K562 treated with DMSO at 1 percent for 12 hours (cell line): Measurements from ENCODE around the gene UNKL. TPM values are rescaled to one million over a fixed set of nuclear protein-coding genes. Genes with fewer than 3 reads are reported as not detected.

ENCODE experiments used
- total RNA-seq: library from RNA; unstranded; fragments of 300-600 nt; gene quantifications from 2 replicates; pipeline ENCODE4 v1.2.3, GENCODE V29; 2022; ENCODE audit not compliant: insufficient read depth

Gene UNKL
- 8.7 and 22.3 TPM in 2 replicates for total RNA-seq

GRCh38 chr16:1414532-1415260, at the start of gene UNKL:
TSS of gene UNKL (minus strand) at chr16:1414704. CDS start at chr16:1414691, 13 bp downstream.

GRCh38 chr16:1443980-1444729, 29.7 kb upstream of the UNKL start, which contains the start of gene CCDC154:
TSS of gene CCDC154 (minus strand) at chr16:1444556. CDS start at chr16:1444322, 234 bp downstream.

DNA sequence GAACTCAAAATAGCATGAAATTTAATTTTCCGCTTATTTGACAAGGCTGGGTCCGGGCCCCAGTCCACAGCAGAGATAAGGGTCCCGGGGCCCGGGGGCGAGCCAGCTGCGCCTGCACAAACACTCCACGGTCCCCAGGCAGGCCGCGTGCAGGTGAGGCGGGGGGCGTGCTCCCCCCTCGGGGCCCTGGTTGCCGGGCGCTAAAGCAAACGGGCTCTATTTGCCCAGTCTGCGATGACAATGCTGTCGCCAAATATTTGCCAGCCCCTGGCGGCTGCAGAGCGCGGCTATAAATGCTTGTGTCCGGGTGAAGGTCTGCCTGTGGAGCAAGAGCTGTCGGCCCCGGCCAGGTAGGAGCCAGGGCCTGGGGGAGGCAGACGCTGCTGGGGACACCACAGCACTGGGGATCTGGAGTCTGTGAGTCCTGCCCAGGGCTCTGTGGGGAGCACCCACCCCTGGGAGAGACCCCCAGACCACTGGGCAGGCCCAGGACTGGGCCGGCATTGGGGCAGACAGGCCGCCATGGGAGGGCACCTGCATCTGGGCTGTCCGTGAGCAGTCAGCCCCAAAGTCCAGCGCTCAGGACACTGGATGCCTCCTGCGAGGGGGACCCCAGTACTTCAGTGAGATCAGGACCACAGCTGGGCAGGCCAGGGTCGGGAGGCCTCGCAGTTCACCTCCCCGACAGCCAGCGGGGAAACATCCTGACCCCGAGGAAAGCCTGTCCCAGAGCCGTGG, 16.4 kb upstream of the UNKL start, which contains the start of gene PERCC1:
TSS of gene PERCC1 (plus strand) at position 320 of the 738 bp plus-strand sequence. CDS start 1,516 bp downstream, outside the sequence.

GRCh38 chr16:1351582-1352362, 62.7 kb downstream of the UNKL start, which contains the start of the genes GNPTG and TSR3:
TSS of gene GNPTG (plus strand) at chr16:1351931. CDS start at chr16:1351966, 35 bp downstream.
TSS of gene TSR3 (minus strand) at chr16:1351878. CDS start at chr16:1351804, 74 bp downstream.

GRCh38 chr16:1333149-1333812, 81.2 kb downstream of the UNKL start, which contains the start of gene BAIAP3:
TSS of gene BAIAP3 (plus strand) at chr16:1333645. CDS start at chr16:1338550, 4,905 bp downstream.

Other genes with a start within 250 kb of the UNKL start
- not detected in 2 replicates for gene TPSG1, start 189.4 kb downstream of the UNKL start, total RNA-seq
- not detected in 2 replicates for gene TPSB2, start 184.5 kb downstream of the UNKL start, total RNA-seq
- gene TPSAB1, start 174.0 kb downstream of the UNKL start, total RNA-seq = not detected in 2 replicates
- not detected in 2 replicates for gene TPSD1, start 158.6 kb downstream of the UNKL start, total RNA-seq
- 59.0 and 74.5 TPM in 2 replicates for gene UBE2I, start 105.1 kb downstream of the UNKL start, total RNA-seq
- gene BAIAP3, start 81.1 kb downstream of the UNKL start, total RNA-seq = 7.6 and 8.0 TPM in 2 replicates
- 70.7 and 83.2 TPM in 2 replicates for gene TSR3, start 62.8 kb downstream of the UNKL start, total RNA-seq
- 34.2 and 34.8 TPM in 2 replicates for gene GNPTG, start 62.8 kb downstream of the UNKL start, total RNA-seq
- gene UQCC4, start 6.0 kb upstream of the UNKL start, total RNA-seq = 22.0 and 29.5 TPM in 2 replicates
- gene PERCC1, start 16.4 kb upstream of the UNKL start, total RNA-seq = not detected in 2 replicates
- 2.0 and 2.4 TPM in 2 replicates for gene CCDC154, start 29.9 kb upstream of the UNKL start, total RNA-seq
- gene CLCN7, start 60.3 kb upstream of the UNKL start, total RNA-seq = 93.1 and 166 TPM in 2 replicates
- gene PTX4, start 74.2 kb upstream of the UNKL start, total RNA-seq = not detected in 2 replicates
- gene TELO2, start 78.7 kb upstream of the UNKL start, total RNA-seq = 39.8 and 54.2 TPM in 2 replicates
- not detected in 2 replicates for gene TMEM204, start 119.0 kb upstream of the UNKL start, total RNA-seq
- gene IFT140, start 197.4 kb upstream of the UNKL start, total RNA-seq = 3.2 and 6.6 TPM in 2 replicates
- 3.0 and 11.4 TPM in 2 replicates for gene CRAMP1, start 197.7 kb upstream of the UNKL start, total RNA-seq